LHCN-M2 (cell line): ENCODE measurements around the gene LUZP2. TPM values are rescaled to one million over a fixed set of nuclear protein-coding genes. Genes with fewer than 3 reads are reported as not detected.

Experiments
- DNase-seq: peaks from one replicate; pipeline ENCODE4 v3.0.0-alpha.2; 2012; ENCODE audit warnings: low read depth
- total RNA-seq: library from RNA; depleted of rRNA; stranded (reverse); fragments of >200 nt; gene quantifications from 2 replicates; pipeline ENCODE4 v1.2.3, GENCODE V29; 2014

Gene LUZP2
- total RNA-seq, 1 experiment from 2014 or later = not detected

- DNase-seq = no peak
These were observed 213.2 kb downstream of the LUZP2 start for GRCh38 chr11:24709928-24710565.

GRCh38 chr11:24714601-24715000 lies 217.7 kb downstream of the LUZP2 start:
- DNase-seq = no peak

- no peak for DNase-seq
These were observed 219.6 kb downstream of the LUZP2 start for GRCh38 chr11:24716403-24716802.

GRCh38 chr11:24723231-24723630 lies 226.4 kb downstream of the LUZP2 start:
- no peak for DNase-seq

GRCh38 chr11:24731554-24731953 lies 234.7 kb downstream of the LUZP2 start:
- no peak for DNase-seq

- no peak for DNase-seq
These were observed 237.9 kb downstream of the LUZP2 start for GRCh38 chr11:24734742-24735237.

- DNase-seq = no peak
These were observed 242.1 kb downstream of the LUZP2 start for GRCh38 chr11:24738972-24739371.

- DNase-seq = no peak
These were observed 242.8 kb downstream of the LUZP2 start for GRCh38 chr11:24739637-24740036.

GRCh38 chr11:24747275-24748251 lies 250.7 kb downstream of the LUZP2 start:
- DNase-seq = no peak

GRCh38 chr11:24748261-24748660 lies 251.4 kb downstream of the LUZP2 start:
- DNase-seq = no peak

- no peak for DNase-seq
These were observed 257.6 kb downstream of the LUZP2 start for GRCh38 chr11:24754406-24754805.

- no peak for DNase-seq
These were observed 258.5 kb downstream of the LUZP2 start for GRCh38 chr11:24755260-24755839.

- DNase-seq = no peak
These were observed 262.9 kb downstream of the LUZP2 start for GRCh38 chr11:24759742-24760141.

GRCh38 chr11:24760681-24761080 lies 263.8 kb downstream of the LUZP2 start:
- no peak for DNase-seq

GRCh38 chr11:24762076-24762475 lies 265.2 kb downstream of the LUZP2 start:
- no peak for DNase-seq

GRCh38 chr11:24767411-24767810 lies 270.6 kb downstream of the LUZP2 start:
- no peak for DNase-seq

GRCh38 chr11:24773322-24773721 lies 276.5 kb downstream of the LUZP2 start:
- no peak for DNase-seq

GRCh38 chr11:24779791-24780190 lies 282.9 kb downstream of the LUZP2 start:
- no peak for DNase-seq

- no peak for DNase-seq
These were observed 284.4 kb downstream of the LUZP2 start for GRCh38 chr11:24781288-24781687.

GRCh38 chr11:24793479-24793878 lies 296.6 kb downstream of the LUZP2 start:
- DNase-seq = no peak

GRCh38 chr11:24794064-24794463 lies 297.2 kb downstream of the LUZP2 start:
- DNase-seq = no peak

- DNase-seq = no peak
These were observed 308.8 kb downstream of the LUZP2 start for GRCh38 chr11:24805671-24806070.
